RWPE2 (cell line): ENCODE measurements around the gene KHK.

ENCODE experiments used
- ATAC-seq: fragments of 200-7000 bp; cut with Tn5 transposase; 3 replicates; pipeline ENCODE4 v1.9.1; 2021; ENCODE audit warnings: low read depth
- DNase-seq: peaks from one replicate; pipeline ENCODE4 v3.0.0-alpha.2; 2020; ENCODE audit warnings: low spot score
- H3K27ac ChIP-seq: fragments of 450-650 bp; 2 replicates; pipeline ENCODE4 v1.5.1; 2017; ENCODE audit warnings: mild to moderate bottlenecking; ENCODE audit not compliant: poor library complexity, severe bottlenecking
- H3K27me3 ChIP-seq: fragments of 250-450 bp; sonication (Bioruptor Pico); 2 replicates; pipeline ENCODE4 v1.5.1; 2021; ENCODE audit warnings: mild to moderate bottlenecking, moderate library complexity; ENCODE audit not compliant: insufficient read depth, poor library complexity, severe bottlenecking
- H3K36me3 ChIP-seq: fragments of 250-450 bp; sonication (Bioruptor Pico); 2 replicates; pipeline ENCODE4 v1.5.1; 2020; ENCODE audit warnings: low read depth, mild to moderate bottlenecking, moderate library complexity
- H3K4me1 ChIP-seq: fragments of 250-450 bp; sonication (Bioruptor Pico); 2 replicates; pipeline ENCODE4 v1.5.1; 2021; ENCODE audit warnings: mild to moderate bottlenecking, moderate library complexity; ENCODE audit not compliant: insufficient read depth, poor library complexity, severe bottlenecking
- H3K4me3 ChIP-seq: fragments of 250-450 bp; sonication (Bioruptor Pico); 2 replicates; pipeline ENCODE4 v1.5.1; 2021; ENCODE audit warnings: mild to moderate bottlenecking, moderate library complexity; ENCODE audit not compliant: severe bottlenecking
- H3K9me3 ChIP-seq: fragments of 250-450 bp; sonication (Bioruptor Pico); 2 replicates; pipeline ENCODE4 v1.5.1; 2021; ENCODE audit warnings: mild to moderate bottlenecking, moderate library complexity; ENCODE audit not compliant: severe bottlenecking
- TF ChIP-seq, protein P1 (sequence below): fragments of 450-650 bp; IDR thresholded peaks from one replicate; pipeline ENCODE4 v1.5.1; 2017; ENCODE audit warnings: mild to moderate bottlenecking, moderate library complexity; ENCODE audit not compliant: poor library complexity, severe bottlenecking

KHK gene

DNA sequence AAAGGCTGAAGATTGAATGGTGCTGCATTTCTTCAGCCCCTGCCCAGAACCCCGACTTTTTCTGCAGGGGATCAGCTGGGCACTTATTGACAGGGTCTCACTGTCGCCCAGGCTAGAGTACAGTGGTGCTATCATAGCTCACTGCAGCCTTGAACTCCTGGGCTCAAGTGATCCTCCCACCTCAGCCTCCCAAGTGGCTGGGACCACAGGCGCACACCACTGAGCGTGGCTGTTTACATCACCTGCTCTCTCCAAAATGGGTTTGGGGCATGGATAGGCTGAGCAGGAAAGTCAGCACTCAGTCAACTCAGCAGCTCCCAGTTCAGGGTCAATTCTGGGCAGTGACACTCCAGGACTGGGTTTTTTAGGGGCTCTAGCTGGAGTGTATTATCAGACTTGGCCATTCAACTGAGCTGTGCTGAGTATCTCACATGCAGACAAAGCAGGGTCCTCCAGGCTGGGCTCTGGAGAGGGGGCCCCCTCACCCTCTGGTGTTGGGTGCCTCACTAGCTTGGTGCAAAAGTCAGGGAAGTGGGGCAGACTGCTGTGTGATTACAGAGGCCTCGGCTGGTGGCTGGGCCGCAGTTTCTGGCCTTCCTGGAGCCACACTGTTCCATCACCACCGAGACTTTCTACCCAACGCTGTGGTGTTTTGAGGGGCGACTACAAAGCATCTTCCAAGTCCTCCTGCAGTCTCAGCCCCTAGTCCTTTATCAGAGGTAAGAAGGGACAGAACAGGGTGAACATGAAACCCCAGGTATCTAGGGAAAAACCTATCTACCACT, 41.5 kb downstream of the KHK start:
- no peak overlapping the region for H3K4me3 ChIP-seq
- TF ChIP-seq, protein P1, sequence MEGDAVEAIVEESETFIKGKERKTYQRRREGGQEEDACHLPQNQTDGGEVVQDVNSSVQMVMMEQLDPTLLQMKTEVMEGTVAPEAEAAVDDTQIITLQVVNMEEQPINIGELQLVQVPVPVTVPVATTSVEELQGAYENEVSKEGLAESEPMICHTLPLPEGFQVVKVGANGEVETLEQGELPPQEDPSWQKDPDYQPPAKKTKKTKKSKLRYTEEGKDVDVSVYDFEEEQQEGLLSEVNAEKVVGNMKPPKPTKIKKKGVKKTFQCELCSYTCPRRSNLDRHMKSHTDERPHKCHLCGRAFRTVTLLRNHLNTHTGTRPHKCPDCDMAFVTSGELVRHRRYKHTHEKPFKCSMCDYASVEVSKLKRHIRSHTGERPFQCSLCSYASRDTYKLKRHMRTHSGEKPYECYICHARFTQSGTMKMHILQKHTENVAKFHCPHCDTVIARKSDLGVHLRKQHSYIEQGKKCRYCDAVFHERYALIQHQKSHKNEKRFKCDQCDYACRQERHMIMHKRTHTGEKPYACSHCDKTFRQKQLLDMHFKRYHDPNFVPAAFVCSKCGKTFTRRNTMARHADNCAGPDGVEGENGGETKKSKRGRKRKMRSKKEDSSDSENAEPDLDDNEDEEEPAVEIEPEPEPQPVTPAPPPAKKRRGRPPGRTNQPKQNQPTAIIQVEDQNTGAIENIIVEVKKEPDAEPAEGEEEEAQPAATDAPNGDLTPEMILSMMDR: no peak
- H3K4me1 ChIP-seq: peaks cover 1% of the 10 kb centered on the region
- H3K9me3 ChIP-seq: no peaks in the 10 kb centered on the region
- DNase-seq (no peak), ATAC-seq (no peak)
- H3K36me3 ChIP-seq: peaks cover 23% of the 10 kb centered on the region
- H3K27me3 ChIP-seq: no peaks in the 10 kb centered on the region
- no peak overlapping the region for H3K27ac ChIP-seq

DNA sequence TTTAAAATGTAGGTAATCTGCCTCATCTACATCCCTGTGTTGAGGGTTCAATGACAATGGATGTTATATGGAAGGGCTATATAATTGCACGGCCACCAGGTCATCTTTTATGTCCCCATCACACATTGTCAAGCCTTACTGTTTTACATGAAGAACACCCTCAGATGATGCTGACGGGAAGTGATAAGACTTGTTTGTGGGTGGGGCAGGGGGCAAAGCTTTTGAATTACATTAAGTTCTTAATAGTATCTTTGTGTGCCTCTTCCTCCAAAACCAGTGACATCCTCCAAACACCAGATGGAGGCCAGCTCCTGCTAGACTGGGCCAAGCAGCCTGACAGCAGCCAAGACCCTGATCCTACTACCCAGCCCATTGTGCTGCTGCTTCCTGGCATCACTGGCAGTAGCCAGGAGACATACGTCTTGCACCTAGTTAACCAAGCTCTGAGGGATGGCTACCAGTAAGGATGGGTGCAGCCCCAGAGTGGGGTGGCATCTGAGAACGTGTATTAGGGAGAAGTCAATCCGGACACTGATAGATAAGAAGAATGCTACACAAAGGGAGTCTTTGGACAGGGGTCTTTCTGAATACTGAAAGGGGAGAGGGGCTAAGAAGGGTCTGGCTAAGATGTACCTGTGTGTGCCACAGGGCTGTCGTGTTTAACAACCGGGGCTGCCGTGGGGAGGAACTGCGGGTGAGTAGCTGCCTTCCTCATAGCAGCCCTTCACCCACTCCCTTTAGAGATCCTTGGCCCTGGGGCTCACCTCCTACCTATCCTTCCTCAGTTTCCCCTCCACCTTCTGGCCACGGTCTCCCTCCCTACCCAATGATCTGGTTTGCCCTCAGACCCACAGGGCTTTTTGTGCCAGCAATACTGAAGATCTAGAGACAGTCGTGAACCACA, 42.3 kb downstream of the KHK start:
- peaks cover 27% of the 10 kb centered on the region for H3K36me3 ChIP-seq
- H3K4me3 ChIP-seq: no peak overlapping the region
- H3K27ac ChIP-seq: no peak overlapping the region
- ATAC-seq: no peak
- H3K4me1 ChIP-seq: peaks cover 6% of the 10 kb centered on the region
- no peaks in the 10 kb centered on the region for H3K27me3 ChIP-seq
- TF ChIP-seq, protein P1: no peak
- H3K9me3 ChIP-seq: no peaks in the 10 kb centered on the region
- no peak for DNase-seq

DNA sequence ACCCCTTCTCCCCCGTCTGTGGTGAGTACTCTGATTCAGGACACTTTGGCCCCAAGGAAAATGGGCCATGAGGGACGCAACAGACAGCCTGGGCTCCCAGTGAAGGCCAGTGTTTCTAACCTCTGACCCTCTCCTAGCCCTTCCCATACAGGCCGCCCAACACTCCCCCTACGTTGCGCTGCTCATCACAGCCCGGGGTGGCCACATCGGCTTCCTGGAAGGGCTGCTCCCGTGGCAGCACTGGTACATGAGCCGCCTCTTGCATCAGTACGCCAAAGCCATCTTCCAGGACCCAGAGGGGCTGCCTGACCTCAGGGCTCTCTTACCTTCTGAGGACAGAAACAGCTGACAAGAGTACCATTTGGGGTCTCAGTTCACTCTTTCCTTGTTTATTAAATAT, 43.8 kb downstream of the KHK start:
- no peak for ATAC-seq
- TF ChIP-seq, protein P1: no peak

DNA sequence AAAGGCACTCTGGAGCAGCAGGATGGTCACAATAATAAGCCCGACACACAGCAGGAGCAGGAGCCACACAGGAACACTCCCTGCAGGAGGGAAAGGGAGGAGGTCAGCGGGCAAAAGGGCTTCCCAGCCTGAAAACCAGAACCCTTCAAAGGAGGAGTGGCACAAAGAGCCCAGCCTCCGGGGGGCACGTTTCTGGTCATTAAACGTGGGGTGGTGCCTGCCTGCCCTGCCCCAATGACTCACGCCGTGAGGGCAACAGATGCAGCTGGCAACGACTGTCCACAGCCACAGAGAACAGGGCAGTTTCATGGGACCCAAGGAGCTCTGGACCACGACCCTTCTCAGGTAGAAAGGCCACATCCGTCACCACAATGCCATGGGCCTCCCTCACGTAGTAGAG, 44.9 kb downstream of the KHK start:
- TF ChIP-seq, protein P1: no peak

More for the DNA sequence above, 43.8 kb downstream of the KHK start:
- Histone ChIP-seq H3K27me3 (no peaks in the 10 kb centered on the region), H3K9me3 (no peaks in the 10 kb centered on the region), H3K4me1 (peaks cover 6% of the 10 kb centered on the region), H3K27ac (no peak overlapping the region), H3K36me3 (peaks cover 27% of the 10 kb centered on the region), H3K4me3 (no peak overlapping the region)
- no peak for DNase-seq

More for the DNA sequence above, 44.9 kb downstream of the KHK start:
- no peaks in the 10 kb centered on the region for H3K9me3 ChIP-seq
- ATAC-seq (no peak), DNase-seq (no peak)
- H3K27ac ChIP-seq: no peak overlapping the region
- no peaks in the 10 kb centered on the region for H3K27me3 ChIP-seq
- no peak overlapping the region for H3K4me3 ChIP-seq
- peaks cover 27% of the 10 kb centered on the region for H3K36me3 ChIP-seq
- peaks cover 6% of the 10 kb centered on the region for H3K4me1 ChIP-seq
